Activated T-cell treated with anti-CD3 and anti-CD28 coated beads for 24 hours (primary cell): ENCODE results near the gene TMEM82.
"Not testable (repeated sequence)": the region's sequence is repeated elsewhere in the genome, so short reads cannot be mapped to it uniquely, and the experiment has no call there.

Source experiments
- DNase-seq: peaks from one replicate; pipeline ENCODE4 v3.0.0-alpha.2; 2020; ENCODE audit warnings: low read depth

The TMEM82 gene

DNA sequence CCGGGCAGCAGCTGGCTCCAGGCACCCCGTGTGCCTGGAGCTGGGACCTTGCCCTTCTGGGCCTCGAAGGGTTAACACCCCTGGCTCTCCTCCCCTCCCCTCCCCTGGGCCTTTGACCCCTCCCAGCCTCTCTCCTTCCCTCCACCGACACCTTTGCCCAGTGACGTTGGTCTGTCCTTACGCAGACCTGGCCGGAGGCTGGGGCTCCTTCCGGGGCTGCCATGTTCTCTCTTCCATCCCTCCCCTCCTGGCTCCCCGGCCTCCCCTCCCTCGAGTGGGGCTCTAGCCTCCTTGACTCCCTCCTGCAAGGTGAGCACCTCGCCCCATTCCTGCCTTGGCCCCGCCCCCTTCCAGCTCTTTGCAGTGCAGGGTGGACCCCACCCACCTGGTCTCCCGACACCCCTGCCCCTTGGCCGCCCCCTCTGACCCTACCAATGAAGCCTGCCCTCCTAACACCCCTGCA, at the start of gene TMEM82:
TMEM82 (plus strand) TSS at position 161 of the 463 bp plus-strand sequence; CDS start at position 222, 61 bp downstream.
- DNase-seq, result no peak

DNA sequence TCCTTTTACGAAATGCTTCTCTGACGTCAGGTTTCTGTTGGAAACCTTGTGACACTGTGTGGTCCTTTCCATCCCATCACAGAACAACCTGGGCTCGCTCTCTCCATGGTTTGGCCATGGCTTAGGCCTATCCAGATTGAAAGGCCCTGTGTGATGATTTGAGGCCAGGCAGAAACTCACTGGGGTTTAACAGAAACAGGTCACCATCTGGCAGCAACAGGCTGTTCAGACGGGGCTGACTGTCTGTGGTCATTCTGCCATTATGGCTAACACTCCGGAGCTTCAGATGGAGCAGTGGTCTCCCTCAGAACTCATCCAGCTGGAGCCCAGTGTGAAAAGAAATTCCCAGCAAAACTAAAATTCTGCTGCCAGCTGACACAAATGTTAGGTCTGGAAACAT, 48.9 kb upstream of the TMEM82 start:
- DNase-seq, result no peak

DNA sequence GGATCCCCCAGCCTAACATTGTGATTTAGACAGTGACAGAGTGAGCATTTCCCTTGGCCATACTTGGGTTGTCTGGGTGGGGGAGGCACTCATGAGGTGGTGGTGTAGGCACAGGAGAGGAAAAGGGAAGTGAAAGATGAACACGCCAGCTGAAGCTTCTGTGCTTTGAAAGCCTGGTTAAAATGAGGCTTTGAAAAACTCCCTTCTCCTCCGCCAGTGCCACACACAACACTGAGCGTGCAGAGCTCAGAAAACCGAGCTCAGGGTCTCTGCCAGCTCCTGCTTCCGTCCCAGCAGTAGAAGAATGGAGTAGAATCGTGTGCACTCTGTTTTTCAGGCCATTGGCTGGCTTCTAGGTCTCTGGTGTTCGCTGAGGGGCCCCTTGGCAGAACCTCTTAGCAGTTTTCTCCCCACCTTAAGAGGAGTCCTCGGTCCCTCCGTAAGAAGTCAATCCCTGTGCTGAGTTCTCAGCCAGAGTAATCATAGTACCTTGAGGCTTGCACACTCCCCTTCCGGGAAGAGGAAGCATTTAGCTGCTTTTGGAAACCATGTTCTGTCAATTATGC, 45.3 kb upstream of the TMEM82 start:
- DNase-seq, result peak; percentile 17

DNA sequence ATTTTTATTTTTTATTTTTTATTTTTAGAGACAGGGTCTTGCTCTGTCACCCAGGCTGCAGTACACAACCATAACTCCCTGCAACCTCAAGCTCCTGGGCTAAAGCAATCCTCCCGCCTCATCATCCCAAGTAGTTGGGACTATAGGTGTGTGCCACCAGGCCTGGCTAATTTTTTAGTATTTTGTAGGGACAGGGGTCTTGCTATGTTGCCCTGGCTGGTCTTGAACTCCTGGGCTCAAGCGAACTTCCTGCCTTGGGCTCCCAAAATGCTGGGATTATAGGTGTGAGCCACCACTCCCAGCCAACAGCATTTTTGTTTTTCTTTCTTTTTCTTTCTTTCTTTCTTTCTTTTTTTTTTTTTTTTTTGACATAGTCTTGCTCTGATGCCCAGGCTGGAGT, 44.1 kb upstream of the TMEM82 start:
- no peak for DNase-seq

DNA sequence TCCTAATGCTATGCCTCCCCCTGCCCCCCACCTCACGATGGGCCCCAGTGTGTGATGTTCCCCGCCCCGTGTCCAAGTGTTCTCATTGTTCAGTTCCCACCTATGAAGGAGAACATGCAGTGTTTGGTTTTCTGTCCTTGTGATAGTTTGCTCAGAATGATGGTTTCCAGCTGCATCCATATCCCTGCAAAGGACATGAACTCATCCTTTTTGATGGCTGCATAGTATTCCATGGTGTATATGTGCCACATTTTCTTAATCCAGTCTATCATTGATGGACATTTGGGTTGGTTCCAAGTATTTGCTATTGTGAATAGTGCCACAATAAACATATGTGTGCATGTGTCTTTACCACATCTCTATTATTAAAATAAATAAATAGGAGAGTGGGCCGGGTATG, 43.0 kb upstream of the TMEM82 start:
- DNase-seq, result not testable (repeated sequence)

DNA sequence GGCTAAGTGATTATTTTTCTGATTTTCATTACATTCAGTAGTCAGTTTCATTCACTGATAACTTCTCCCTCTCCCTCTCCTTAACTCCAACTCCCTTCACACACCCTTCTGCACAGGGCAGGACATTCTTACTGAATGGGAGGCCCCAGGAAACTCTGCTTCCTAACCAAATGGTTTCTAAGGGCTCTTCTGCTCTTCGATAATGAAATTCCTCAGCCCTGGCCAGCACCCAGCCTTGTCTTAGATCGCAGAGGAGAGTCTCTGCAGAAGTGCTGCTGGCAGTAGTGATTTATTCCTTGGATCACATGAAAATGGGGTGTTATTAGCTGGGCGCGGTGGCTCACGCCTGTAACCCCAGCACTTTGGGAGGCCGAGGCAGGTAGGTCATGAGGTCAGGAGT, 41.8 kb upstream of the TMEM82 start:
- DNase-seq, result no peak

DNA sequence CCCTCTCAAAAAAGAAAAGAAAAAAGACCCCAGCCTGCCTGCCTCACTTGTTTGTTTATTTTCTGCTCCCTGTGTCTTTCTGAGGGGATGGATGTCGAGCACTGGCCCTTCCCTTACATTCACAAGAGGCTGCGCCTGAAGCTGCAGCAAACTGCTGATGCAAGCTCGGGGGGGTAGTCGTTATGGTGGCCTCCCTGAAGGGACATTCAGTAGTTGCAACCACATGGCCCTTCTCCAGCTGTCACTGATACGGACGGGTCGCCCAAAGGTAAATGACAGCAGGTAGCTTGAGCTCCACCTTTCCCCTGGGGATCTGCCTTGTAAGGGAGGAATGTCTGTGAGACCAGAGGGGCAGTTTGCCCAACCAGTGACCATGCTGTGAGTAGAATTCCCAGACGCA, 40.5 kb upstream of the TMEM82 start:
- DNase-seq, result no peak

DNA sequence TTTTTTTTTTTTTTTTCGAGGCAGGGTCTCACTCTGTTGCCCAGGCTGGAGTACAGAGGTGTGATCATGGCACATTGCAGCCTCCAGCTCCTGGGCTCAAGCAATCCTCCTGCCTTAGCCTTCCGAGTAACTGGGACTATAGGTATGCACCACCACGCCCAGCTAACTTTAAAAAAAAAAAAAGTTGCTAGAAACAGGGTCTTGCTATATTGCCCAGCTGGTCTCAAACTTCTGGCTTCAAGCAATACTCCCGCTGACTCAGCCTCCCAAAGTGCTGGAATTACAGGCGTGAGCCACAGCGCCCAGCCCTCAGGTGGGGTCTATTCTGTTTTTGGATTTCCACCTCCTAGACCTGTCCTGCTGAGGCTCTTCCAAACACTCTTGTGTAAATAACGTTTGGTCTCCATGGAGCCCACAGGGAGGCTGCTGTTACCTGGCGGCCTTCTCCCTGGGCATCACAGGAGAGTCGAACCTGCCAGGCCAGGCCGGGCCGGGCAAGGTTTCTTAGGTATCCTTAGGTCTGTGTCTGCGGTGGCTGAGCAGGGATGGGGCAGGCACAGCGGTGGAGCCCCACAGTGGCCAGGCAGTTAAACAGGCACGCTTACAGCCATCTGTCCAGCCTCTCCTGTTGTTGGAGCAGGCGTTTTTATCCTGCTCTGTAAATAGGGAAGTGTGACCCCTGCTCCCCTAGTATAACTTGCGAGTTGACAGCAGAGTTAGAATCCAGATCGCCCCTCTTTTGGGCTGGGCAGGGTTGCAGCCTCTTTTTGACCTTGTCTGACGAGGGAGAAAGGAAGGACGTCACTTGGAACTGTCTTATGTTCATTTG, 39.4 kb upstream of the TMEM82 start:
- DNase-seq, result no peak

DNA sequence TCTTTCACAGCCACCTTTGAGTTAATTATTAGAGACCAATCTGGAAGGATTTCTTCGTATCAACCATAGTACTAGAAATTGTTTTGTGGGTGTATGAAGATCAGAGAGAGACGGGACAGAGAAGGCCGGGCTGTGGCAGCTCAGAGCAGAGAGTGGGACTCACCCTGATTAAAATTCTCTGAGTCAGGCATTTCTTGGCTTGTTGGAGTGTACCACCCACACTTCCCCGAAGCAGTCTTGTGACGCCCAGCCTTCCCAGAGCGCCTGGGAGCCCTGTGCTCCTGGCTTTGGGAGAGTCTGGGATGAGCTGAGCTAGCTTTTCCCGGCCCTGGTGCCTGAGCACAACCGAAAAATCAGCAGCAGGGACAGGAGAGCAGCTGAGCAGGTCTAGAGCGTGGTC, 38.7 kb upstream of the TMEM82 start:
- no peak for DNase-seq

DNA sequence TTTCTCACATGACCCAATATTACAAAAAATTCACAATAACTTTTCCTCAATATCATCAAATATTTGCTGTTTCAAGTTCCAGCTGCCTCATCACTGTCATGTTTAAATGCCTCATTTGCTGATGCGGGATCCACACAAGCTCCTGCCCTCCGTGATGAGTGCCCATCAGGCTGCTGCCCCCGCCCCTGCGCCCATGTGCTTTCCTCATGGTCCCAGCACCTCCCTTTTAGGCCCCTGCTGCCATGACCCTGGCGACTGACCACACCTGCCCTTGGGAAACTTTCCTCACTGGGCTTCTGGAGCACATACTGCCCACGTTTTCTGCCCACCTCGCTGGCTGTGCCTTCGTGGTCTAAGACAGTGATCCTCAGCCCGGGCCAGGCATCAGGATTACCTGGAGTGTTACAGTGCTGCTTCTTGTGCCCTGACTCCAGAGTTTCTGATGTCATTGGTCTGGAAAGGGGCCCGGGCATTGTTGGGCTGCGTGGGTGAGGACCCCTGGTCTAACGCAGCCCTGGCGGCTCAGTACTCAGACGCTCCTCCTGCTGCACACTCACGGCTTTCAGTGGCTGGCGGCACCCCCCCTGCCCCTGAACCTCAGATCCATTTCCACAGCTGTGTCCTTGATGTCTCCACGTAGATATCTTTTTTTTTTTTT, 37.6 kb upstream of the TMEM82 start:
- no peak for DNase-seq

DNA sequence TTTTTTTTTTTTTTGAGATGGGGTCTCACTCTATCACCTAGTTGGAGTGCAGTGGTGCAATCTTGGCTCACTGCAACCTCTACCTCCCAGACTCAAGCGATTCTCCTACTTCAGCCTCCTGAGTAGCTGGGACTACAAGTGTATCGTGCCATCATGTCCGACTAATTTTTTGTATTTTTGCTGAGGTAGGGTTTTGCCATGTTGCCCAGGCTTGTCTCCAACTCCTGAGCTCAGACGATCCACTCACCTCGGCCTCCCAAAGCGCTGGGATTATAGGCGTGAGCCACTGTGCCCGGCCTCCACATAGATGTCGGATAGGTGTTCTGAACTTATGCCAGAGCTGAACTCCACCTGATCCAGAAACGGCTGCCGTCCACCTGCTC, 37.1 kb upstream of the TMEM82 start:
- DNase-seq, result no peak

DNA sequence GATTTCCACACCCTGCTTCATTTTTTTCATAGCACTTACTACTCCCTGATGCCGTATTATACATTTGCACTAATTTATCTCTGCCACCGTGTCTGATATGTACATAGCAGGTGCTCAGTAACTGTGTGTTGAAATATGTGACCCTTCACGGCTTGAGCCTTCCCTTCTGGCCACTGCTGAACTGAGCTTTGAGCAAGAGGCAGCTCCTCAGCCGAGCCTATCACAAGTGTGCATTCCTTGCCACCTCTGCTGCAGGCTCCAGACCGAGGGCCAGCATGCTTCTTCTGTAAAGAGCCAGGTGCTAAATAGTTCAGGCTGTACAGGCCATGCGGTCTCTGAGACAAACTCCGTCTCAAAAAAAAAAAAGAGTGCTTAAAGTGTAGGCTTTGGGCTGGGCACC, 35.5 kb upstream of the TMEM82 start:
- DNase-seq, result no peak

DNA sequence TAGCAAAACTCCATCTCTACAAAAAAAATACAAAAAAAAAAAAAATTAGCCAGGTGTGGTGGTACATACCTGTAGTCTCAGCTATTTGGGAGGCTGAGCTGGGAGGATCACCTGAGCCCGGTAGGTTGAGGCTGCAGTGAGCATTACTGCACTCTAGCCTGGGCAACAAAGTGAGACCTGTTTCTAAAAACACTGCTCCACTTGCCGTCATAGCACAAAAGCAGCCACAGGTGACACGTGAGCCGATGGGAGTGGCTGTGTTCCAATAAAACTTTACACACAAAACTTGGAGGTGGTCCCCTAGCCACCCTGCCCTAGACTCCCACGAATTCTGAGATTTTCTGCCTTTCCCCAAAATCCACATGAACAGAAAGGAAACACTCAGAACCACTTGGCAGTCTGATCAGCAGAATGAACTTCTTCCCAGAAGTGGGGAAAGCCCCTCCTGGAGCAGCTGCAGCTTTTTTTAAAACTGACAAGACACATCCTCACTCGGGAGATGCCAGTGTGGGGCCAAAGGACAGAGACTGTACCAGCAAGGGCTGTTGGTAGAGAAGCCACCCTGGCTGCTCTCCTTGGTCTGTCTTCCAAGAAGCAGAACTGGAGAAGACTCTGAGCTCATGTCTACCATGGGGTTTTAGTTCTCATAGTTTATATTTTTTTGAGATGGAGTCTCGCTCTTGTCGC, 34.9 kb upstream of the TMEM82 start:
- no peak for DNase-seq

DNA sequence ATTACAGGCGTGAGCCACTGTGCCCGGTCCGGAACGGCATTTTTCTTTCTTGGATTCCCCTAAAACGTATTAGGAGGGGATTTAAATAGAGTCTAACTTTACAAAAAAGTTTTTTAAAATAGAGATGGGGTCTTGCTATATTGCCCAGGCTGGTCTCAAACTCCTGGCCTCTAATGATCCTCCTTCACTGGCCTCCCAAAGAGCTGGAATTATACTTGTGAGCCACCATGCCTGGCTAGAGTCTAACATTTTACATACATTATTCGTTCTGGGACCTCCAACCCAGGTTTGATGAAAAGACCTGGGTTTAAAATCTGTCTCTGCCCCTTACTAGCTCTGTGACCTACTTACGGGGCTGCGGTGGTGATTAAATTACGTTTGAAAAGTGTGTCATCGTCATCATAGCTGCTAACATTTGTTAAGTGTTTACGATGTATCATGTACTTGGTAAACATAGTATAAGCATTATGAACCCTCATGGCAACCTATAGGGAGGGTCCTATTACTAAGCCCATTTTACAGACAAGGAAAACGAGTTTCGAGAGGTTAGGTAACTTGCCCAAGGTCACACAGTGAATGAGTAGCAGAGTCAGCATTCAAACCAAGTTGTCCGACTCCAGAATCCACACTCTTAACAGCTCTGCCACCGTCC, 33.7 kb upstream of the TMEM82 start:
- DNase-seq, result no peak

DNA sequence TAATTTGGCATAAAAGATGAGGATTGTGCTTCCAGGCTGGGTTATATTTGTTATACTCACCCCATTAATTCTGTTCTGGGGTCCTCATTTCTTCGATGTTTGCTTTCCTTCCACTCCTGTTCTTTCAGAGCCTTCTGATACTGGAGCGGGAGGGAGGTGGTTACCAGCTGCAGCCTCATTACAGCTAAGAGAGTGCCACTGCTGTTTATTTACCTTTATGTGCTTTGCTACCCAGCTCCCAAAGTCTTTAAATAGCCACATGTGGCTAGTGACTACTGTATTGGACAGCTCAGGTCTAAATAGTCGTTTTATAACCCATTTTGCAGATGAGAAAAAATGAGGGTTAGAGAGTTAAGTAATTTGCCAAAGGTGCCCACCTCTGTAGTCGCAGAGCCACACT, 33.1 kb upstream of the TMEM82 start:
- no peak for DNase-seq

DNA sequence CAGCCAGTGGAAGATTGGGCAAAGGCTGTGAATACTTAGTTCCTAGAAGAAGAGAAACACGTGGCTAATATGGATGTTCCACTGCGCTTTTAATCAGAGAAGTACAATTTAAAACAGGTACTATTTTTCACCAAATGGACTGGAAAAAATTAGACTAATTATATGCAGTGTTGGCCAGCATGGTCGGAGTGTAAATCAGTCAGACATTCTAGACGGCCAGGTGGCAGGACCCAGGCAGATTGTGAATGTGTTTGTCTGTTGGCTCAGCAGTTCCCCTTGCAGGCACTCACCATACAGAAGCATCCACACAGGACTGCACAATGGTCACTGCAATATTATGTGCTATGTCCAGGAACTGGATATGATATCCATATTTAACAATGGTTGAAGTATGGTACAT, 30.1 kb upstream of the TMEM82 start:
- DNase-seq, result no peak

DNA sequence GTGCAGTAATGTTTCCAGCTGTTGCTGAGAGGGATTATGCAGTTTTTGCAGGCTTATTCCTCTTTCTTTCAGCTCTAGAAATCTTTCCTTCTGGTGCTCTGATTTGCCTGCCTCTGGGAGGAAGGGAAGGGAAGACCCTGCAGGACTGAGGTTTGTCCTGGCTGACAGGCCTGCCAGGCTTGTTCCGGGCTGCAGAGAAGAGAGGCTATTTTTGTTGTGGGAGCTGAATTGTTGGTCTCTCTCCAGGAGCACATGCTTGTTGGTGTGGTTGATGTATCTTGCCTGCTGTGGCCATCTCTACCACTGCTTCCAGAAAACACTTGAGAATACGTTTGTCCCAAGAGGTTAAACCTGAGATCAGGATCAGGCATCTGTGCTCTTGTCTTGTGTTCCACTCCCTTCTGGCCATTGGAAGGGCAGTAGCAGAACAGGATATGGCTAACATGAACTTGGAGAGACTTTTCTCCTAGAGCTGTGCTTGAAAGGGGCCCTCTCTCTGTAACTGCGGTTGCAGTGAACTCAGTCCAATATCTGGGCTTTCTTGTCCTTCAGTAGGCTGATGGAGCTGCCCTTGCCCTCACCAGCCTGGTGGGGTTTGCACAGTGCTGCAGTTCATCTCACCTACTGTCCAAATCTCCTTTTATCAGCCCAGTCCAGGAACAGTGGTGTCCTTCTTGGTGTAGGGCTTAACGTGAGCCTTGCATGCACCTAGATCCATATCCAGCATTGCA, 27.7 kb upstream of the TMEM82 start:
- no peak for DNase-seq

DNA sequence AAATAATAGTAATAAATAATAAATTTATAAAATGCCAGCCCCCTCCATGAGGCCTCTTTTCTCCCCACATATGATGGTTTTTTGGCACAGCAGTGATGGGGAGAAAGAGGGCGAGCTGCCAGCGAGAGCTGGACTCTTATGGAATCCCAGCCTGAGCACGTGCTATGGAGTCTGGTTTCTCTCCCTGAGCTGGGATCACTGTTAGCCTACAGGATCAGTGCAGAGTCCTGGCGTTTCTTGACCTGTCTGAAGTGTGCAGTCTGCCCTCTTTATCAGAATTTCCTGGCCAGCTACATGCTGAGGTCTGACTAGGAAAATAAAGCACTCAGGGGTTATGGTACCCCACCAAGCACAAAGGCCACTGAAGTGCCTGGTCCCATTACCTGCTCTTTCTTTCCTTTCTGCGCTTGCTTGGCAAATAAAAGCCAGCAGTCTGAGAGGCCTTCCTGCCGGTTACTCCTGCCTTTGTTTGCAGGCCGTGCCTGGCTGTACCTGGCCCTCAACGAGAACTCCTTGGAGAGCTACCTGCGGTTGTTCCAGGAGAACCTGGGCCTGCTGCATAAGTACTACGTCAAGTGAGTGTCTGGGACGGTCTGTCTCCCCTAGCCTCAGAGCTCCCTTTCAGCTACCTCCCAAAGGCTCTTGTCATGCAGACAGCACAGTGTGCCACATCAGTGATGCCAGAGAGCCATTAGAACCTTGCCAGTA, 24.7 kb upstream of the TMEM82 start:
- DNase-seq, result no peak

DNA sequence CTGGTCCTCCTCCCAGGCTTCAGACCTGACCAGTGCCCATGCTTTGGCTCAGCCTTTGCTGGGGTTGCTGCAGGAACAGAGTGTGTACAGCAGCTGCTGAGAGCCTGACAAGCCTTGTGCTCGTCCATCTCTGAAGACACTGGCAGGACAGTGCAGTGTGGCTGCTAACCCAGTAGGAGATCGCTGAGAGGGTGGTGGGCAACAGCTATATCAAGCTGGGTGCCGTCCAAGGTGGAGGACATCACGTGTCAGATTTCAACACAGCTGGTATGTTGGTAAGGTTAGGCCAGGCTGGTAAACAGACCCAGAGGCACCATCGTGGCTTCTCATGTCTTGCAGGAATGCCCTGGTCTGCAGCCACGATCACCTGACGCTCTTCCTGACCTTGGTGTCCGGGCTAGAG, 24.1 kb upstream of the TMEM82 start:
- no peak for DNase-seq

DNA sequence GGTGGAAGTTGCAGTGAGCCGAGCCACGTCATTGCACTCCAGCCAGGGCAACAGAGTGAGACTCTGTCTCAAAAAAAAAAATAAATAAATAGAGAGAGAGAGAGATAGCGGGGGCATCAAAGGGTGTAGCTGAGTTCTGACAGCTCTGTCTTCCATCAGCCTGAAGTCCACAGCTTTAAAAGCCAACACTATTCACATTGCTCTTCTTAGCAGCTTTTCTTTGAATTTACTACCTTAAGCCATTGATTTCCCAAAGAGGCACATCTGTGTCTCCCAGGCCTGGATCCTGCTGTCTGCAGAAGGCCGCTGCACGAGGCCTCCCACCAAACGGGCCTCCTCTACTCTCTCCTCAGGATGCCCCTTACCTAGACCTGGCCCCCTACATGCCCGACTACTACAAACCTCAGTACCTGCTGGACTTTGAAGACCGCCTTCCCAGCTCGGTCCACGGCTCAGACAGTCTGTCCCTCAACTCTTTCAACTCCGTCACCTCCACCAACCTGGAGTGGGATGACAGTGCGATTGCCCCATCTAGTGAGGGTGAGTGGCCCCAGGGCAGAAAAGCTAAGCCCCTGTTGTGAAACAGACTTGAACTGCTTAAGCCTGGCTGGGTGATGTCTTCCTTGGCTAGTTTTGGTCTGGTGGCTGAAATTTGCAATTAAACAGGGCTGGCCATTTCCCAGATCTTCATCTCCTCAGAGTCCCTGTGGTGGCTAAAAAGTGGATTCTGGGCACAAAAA, 22.7 kb upstream of the TMEM82 start:
- DNase-seq, result no peak
